Panc1 (cell line): ENCODE measurements around the gene C1orf167. TPM values are rescaled to one million over a fixed set of nuclear protein-coding genes. Genes with fewer than 3 reads are reported as not detected.

Experiments used
- ATAC-seq: fragments of 200-7000 bp; cut with Tn5 transposase; 2 replicates; pipeline ENCODE4 v1.9.1; 2020; ENCODE audit warnings: mild to moderate bottlenecking, moderate library complexity
- BruUV-seq: library from RNA; stranded (reverse); fragments of 400-500 nt; replicated peaks from 2 replicates; lab custom pipeline; 2021; lab: Mats Ljungman, UMichigan
- CTCF ChIA-PET: fragments of 300-600 bp; sonication (Branson Sonifier 250); formaldehyde crosslinking; loops from one replicate; lab custom pipeline; 2022; ENCODE audit warnings: antibody characterized with exemption; lab: Charles Lee
- POLR2A ChIA-PET: fragments of 300-600 bp; sonication (Branson Sonifier 250); formaldehyde crosslinking; loops from one replicate; lab custom pipeline; 2022; ENCODE audit warnings: antibody characterized with exemption; lab: Charles Lee
- DNase-seq: peaks from one replicate; pipeline ENCODE4 v3.0.0-alpha.2; 2010; ENCODE audit warnings: low read depth, low spot score
- H3K27ac ChIP-seq: 2 replicates; pipeline ENCODE4 v1.5.1; 2011; ENCODE audit warnings: mild to moderate bottlenecking, low read length, inconsistent platforms
- H3K27me3 ChIP-seq: fragments of 200-500 bp; sonication (Bioruptor generic); 2 replicates; pipeline ENCODE4 v1.6.0; 2014; ENCODE audit warnings: low read length, inconsistent platforms; ENCODE audit not compliant: control insufficient read depth, insufficient read depth
- H3K36me3 ChIP-seq: fragments of 200-500 bp; sonication (Bioruptor generic); 2 replicates; pipeline ENCODE4 v1.5.1; 2014; ENCODE audit warnings: inconsistent platforms, mild to moderate bottlenecking, low read length, moderate library complexity; ENCODE audit not compliant: control insufficient read depth, insufficient read depth
- H3K4me1 ChIP-seq: 2 replicates; pipeline ENCODE4 v1.5.1; 2011; ENCODE audit warnings: inconsistent platforms, mild to moderate bottlenecking, low read length, moderate library complexity; ENCODE audit not compliant: control insufficient read depth, insufficient read depth
- H3K4me3 ChIP-seq, 2 experiments: 2 replicates each; pipeline ENCODE4 v1.5.1; 2011 to 2012; ENCODE audit warnings: low read depth in 2 of 2, low read length in 2 of 2, mild to moderate bottlenecking in 2 of 2, inconsistent platforms in 1 of 2, moderate library complexity in 1 of 2
- H3K9me3 ChIP-seq: fragments of 200-500 bp; sonication (Bioruptor generic); 2 replicates; pipeline ENCODE4 v1.5.1; 2014; ENCODE audit warnings: low read depth, mild to moderate bottlenecking, inconsistent platforms, low read length, moderate library complexity; ENCODE audit not compliant: control insufficient read depth, insufficient read depth
- POLR2AphosphoS5 ChIP-seq: IDR thresholded peaks from 2 replicates; pipeline ENCODE4 v1.6.1; 2012; ENCODE audit warnings: mild to moderate bottlenecking, low read depth, low read length, moderate library complexity
- REST ChIP-seq, 2 experiments: IDR thresholded peaks; 2 replicates each; pipeline ENCODE4 v1.6.1; 2011 to 2012; ENCODE audit warnings: low read depth in 2 of 2, control low read depth in 1 of 2, low read length in 1 of 2, mild to moderate bottlenecking in 1 of 2, moderate library complexity in 1 of 2; ENCODE audit not compliant: insufficient read depth in 1 of 2
- SIN3A ChIP-seq: IDR thresholded peaks from 2 replicates; pipeline ENCODE4 v1.6.1; 2012; ENCODE audit warnings: low read depth, mild to moderate bottlenecking, low read length, moderate library complexity, borderline replicate concordance; ENCODE audit not compliant: insufficient read depth
- TCF7L2 ChIP-seq: IDR thresholded peaks from 2 replicates; pipeline ENCODE4 v1.6.1; 2011; ENCODE audit warnings: mild to moderate bottlenecking, low read depth, low read length, inconsistent platforms
- in situ Hi-C: cut with HindIII; loops from 2 replicates; pipeline ENCODE4 v1.10.0; 2016; ENCODE audit warnings: low sequenced_read_pairs, low pct_unique_long_range_greater_than_20kb
- intact Hi-C: fragments of 100-400 bp; cut with micrococcal nuclease; formaldehyde crosslinking; loops from one replicate; pipeline ENCODE4 v1.10.0; 2022; ENCODE audit not compliant: unreplicated experiment
- total RNA-seq: library from RNA; stranded (reverse); gene quantifications from one replicate; pipeline ENCODE4 v1.2.1, GENCODE V29; 2021; ENCODE audit not compliant: unreplicated experiment
- TF ChIP-seq, protein P1 (sequence below): fragments of 450-650 bp; IDR thresholded peaks from 2 replicates; pipeline ENCODE4 v1.5.1; 2017; ENCODE audit warnings: mild to moderate bottlenecking

The C1orf167 gene
- total RNA-seq, 1 experiment from 2014 or later, result not detected

DNA sequence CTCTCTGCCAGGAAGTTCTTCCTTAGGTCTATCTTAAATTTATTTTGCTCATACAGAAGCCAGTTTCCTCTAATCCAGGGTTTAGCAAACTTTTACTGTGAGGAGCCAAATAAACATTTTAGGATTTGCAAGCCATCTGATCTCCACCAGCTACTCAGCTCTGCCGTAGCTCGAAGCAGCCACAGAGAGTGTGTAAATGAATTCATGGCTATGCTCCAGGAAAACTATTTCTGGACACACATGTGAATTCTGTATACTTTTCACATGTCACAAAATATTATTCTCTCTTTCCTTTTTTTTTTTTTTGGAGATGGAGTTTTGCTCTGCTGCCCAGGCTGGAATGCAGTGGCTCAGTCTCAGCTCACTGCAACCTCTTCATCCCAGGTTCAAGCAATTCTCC lies 39.5 kb upstream of the C1orf167 start:
- Histone ChIP-seq H3K4me1 (no peaks in the 10 kb centered on the region; the same call in 1 of the 2 replicates), H3K36me3 (no peaks in the 10 kb centered on the region), H3K27me3 (no peaks in the 10 kb centered on the region), H3K9me3 (no peaks in the 10 kb centered on the region), H3K27ac (no peak overlapping the region), H3K4me3 (no peak overlapping the region)
- DNase-seq (no peak), ATAC-seq (no peak)
- no peak for TF ChIP-seq SIN3A
- no peak for TF ChIP-seq REST (IDR thresholded peaks at IDR 0.05; ENCODE audit: insufficient read depth in 1 of 2, low read depth in 2 of 2, low read length in 1 of 2)
- TF ChIP-seq TCF7L2, result no peak
- TF ChIP-seq, protein P1, sequence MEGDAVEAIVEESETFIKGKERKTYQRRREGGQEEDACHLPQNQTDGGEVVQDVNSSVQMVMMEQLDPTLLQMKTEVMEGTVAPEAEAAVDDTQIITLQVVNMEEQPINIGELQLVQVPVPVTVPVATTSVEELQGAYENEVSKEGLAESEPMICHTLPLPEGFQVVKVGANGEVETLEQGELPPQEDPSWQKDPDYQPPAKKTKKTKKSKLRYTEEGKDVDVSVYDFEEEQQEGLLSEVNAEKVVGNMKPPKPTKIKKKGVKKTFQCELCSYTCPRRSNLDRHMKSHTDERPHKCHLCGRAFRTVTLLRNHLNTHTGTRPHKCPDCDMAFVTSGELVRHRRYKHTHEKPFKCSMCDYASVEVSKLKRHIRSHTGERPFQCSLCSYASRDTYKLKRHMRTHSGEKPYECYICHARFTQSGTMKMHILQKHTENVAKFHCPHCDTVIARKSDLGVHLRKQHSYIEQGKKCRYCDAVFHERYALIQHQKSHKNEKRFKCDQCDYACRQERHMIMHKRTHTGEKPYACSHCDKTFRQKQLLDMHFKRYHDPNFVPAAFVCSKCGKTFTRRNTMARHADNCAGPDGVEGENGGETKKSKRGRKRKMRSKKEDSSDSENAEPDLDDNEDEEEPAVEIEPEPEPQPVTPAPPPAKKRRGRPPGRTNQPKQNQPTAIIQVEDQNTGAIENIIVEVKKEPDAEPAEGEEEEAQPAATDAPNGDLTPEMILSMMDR, result no peak
- TF ChIP-seq POLR2AphosphoS5, result no peak
- ChIA-PET POLR2A (interaction anchor here (0.6 kb wide), 1 partner anchor 50 kb away, joined by 6 read pairs; no protein-coding TSS in a partner anchor), CTCF (interaction anchor here (0.7 to 0.9 kb wide), 3 partner anchors 27 to 72 kb away, joined by 4 to 8 read pairs (median 5); partner anchors contain the start of gene FBXO6)
- intact Hi-C loops (no loop called here), in situ Hi-C loops (no loop called here)
- BruUV-seq, result no TSS peak

GRCh38 chr1:11725616-11726015 lies 36.4 kb upstream of the C1orf167 start:
- no peaks in the 10 kb centered on the region for H3K36me3 ChIP-seq
- TF ChIP-seq POLR2AphosphoS5, result no peak
- TF ChIP-seq, protein P1, result no peak
- no peak for TF ChIP-seq TCF7L2
- TF ChIP-seq SIN3A, result no peak
- TF ChIP-seq REST (IDR thresholded peaks at IDR 0.05; ENCODE audit: insufficient read depth in 1 of 2, low read depth in 2 of 2, low read length in 1 of 2), result no peak
- CTCF ChIA-PET, result no interaction called here
- in situ Hi-C loops (no loop called here), intact Hi-C loops (no loop called here)
- peaks cover 11% of the 10 kb centered on the region for H3K4me1 ChIP-seq
- ATAC-seq (no peak), DNase-seq (no peak)
- no peaks in the 10 kb centered on the region for H3K27me3 ChIP-seq
- BruUV-seq, result no TSS peak
- no peaks in the 10 kb centered on the region for H3K9me3 ChIP-seq
- POLR2A ChIA-PET, result no interaction called here
- no peak overlapping the region for H3K27ac ChIP-seq
- H3K4me3 ChIP-seq, result no peak overlapping the region
